B cell (primary cell): ENCODE data around the gene CA11.

Source experiments
- EZH2 ChIP-seq: IDR thresholded peaks from 2 replicates; pipeline ENCODE4 v1.6.1; 2012; ENCODE audit warnings: borderline replicate concordance, low read depth, mild to moderate bottlenecking, moderate library complexity, low read length; ENCODE audit not compliant: insufficient read depth, poor library complexity, severe bottlenecking
- TF ChIP-seq, protein P1 (sequence below): fragments of 200-600 bp; IDR thresholded peaks from one replicate; pipeline ENCODE4 v1.8.0; 2022; ENCODE audit warnings: antibody characterized with exemption, mild to moderate bottlenecking

DNA sequence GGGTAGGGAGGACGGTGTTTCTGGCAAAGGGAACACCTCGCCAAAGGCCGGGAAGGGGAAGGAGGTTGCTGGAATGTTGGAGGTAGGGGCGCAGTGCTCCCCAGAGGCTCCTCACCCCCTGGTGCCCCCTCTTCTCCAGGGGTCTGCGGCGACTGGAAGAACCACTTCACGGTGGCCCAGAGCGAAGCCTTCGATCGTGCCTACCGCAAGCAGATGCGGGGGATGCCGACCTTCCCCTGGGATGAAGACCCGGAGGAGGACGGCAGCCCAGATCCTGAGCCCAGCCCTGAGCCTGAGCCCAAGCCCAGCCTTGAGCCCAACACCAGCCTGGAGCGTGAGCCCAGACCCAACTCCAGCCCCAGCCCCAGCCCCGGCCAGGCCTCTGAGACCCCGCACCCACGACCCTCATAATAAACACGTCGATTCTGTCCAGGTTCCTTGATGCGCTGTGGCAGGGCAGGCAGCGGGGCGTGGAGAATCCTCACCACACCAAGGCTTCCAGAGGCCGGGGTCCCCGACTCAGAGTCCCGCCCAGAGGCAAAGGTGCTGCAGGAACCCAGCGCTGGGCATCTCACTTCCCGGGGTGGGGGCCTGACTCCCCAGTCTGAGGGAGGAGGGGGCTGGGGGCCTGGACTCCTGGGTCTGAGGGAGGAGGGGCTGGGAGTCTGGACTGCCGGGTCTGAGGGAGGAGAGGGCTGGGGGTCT, 46.8 kb downstream of the CA11 start:
- TF ChIP-seq, protein P1, sequence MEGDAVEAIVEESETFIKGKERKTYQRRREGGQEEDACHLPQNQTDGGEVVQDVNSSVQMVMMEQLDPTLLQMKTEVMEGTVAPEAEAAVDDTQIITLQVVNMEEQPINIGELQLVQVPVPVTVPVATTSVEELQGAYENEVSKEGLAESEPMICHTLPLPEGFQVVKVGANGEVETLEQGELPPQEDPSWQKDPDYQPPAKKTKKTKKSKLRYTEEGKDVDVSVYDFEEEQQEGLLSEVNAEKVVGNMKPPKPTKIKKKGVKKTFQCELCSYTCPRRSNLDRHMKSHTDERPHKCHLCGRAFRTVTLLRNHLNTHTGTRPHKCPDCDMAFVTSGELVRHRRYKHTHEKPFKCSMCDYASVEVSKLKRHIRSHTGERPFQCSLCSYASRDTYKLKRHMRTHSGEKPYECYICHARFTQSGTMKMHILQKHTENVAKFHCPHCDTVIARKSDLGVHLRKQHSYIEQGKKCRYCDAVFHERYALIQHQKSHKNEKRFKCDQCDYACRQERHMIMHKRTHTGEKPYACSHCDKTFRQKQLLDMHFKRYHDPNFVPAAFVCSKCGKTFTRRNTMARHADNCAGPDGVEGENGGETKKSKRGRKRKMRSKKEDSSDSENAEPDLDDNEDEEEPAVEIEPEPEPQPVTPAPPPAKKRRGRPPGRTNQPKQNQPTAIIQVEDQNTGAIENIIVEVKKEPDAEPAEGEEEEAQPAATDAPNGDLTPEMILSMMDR: no peak
- no peak for TF ChIP-seq EZH2
